Measurements from ENCODE around the gene C9orf50.
A peak's percentile ranks its signal among the peaks of the same experiment; 100 is the strongest.

Gene C9orf50

GRCh38 chr9:129590466-129590865, 30.4 kb downstream of the C9orf50 start (continued):
- no peak for TF ChIP-seq GLIS1 (tag by site-specific recombination; IDR thresholded peaks at IDR 0.05)

- ChIA-PET POLR2A (interaction anchor here (0.7 to 0.9 kb wide), 2 partner anchors 9 to 11 kb away, joined by 3 read pairs; no protein-coding TSS in a partner anchor), CTCF (interaction anchor here (0.6 to 1.8 kb wide), 6 partner anchors 10 to 448 kb away, joined by 3 to 7 read pairs (median 3); no protein-coding TSS in a partner anchor)
- Histone ChIP-seq H3K27ac (ENCODE audit: extremely low read depth, low read depth, low read length) (no peak overlapping the region), H3K9me3 (ENCODE audit: control insufficient read depth, insufficient read depth, low read depth, low read length) (no peaks in the 10 kb centered on the region), H3K4me1 (ENCODE audit: control insufficient read depth, insufficient read depth, low read length) (0 out of 2 replicates have a peak, but pooled peaks cover 3% of the 10 kb centered on the region), H3K4me3 (ENCODE audit: low read depth, low read length) (no peak overlapping the region), H3K36me3 (ENCODE audit: control insufficient read depth in 2 of 2, insufficient read depth in 1 of 2, low read length in 2 of 2) (no peaks in the 10 kb centered on the region)
- TF ChIP-seq ZNF341 (tag by site-specific recombination; IDR thresholded peaks at IDR 0.05; ENCODE audit: low read depth), result peak; percentile 83
- no peak for TF ChIP-seq ZNF202 (tag by site-specific recombination; IDR thresholded peaks at IDR 0.05; ENCODE audit: borderline replicate concordance)
These were observed 33.2 kb downstream of the C9orf50 start for GRCh38 chr9:129587487-129588262.

GRCh38 chr9:129586685-129587084, 34.2 kb downstream of the C9orf50 start:
- CTCF ChIA-PET, result interaction anchor here (0.7 to 1.8 kb wide), 6 partner anchors 9 to 447 kb away, joined by 3 to 7 read pairs (median 3); no protein-coding TSS in a partner anchor
- no peak overlapping the region for H3K4me3 ChIP-seq (ENCODE audit: low read depth, low read length)

More at GRCh38 chr9:129586685-129587084, 34.2 kb downstream of the C9orf50 start:
- H3K27ac ChIP-seq (ENCODE audit: extremely low read depth, low read depth, low read length), result no peak overlapping the region
- POLR2A ChIA-PET, result no interaction called here
- no peaks in the 10 kb centered on the region for H3K4me1 ChIP-seq (ENCODE audit: control insufficient read depth, insufficient read depth, low read length)
- TF ChIP-seq EGR2 (tag by site-specific recombination; IDR thresholded peaks at IDR 0.05; ENCODE audit: low read depth) (peak; percentile 92), ZNF169 (tag by site-specific recombination; IDR thresholded peaks at IDR 0.05) (no peak), OSR2 (tag by site-specific recombination; IDR thresholded peaks at IDR 0.05) (no peak), ZBTB11 (tag by site-specific recombination; conservative IDR thresholded peaks at IDR 0.05; ENCODE audit: low read depth) (no peak), IKZF3 (tag by site-specific recombination; IDR thresholded peaks at IDR 0.05) (no peak), REST (tag by site-specific recombination; IDR thresholded peaks at IDR 0.05) (no peak), ZNF600 (tag by site-specific recombination; IDR thresholded peaks at IDR 0.05) (no peak), ZFHX2 (tag by site-specific recombination; conservative IDR thresholded peaks at IDR 0.05) (peak; percentile 92), KLF9 (tag by site-specific recombination; IDR thresholded peaks at IDR 0.05; ENCODE audit: low read depth) (no peak)
- H3K36me3 ChIP-seq (ENCODE audit: control insufficient read depth in 2 of 2, insufficient read depth in 1 of 2, low read length in 2 of 2), result no peaks in the 10 kb centered on the region
- no peaks in the 10 kb centered on the region for H3K9me3 ChIP-seq (ENCODE audit: control insufficient read depth, insufficient read depth, low read depth, low read length)
